GM18520 (cell line): ENCODE measurements around the gene TNFSF12.

Experiments
- ATAC-seq: cut with Tn5 transposase; IDR thresholded peaks from one replicate; pipeline ENCODE4 v1.9.1; 2021; ENCODE audit not compliant: unreplicated experiment

TNFSF12 gene, protein sequence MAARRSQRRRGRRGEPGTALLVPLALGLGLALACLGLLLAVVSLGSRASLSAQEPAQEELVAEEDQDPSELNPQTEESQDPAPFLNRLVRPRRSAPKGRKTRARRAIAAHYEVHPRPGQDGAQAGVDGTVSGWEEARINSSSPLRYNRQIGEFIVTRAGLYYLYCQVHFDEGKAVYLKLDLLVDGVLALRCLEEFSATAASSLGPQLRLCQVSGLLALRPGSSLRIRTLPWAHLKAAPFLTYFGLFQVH

DNA sequence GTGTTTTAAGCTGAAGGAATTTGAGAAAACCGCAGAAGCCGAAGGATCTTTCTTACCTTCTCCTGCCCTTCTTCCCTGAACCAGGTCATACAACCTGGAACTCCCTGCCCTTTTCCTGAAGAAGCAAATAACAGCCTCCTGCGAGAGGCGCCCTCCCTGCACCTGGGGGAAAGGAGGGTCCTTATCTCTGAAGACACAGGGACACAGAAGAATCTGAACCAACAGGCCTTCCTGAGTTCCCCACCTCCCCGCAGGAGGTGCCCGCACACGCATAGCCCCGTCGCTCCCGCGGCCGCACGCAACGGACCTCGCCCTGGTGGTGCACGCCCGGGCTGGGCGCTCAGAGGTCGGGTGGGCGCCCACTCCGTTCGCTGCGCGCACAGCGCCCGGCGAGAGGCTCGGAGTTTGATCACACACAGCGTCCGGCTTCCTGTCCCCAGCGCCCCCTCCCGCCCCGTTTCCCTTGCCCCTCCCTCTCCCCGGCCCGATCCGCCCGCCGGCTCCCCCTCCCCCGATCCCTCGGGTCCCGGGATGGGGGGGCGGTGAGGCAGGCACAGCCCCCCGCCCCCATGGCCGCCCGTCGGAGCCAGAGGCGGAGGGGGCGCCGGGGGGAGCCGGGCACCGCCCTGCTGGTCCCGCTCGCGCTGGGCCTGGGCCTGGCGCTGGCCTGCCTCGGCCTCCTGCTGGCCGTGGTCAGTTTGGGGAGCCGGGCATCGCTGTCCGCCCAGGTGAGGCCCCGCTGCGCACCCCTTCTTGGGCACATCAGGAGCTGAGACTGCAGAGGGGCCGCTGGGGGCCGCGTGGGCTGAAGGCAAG lies at the start of gene TNFSF12:
TNFSF12 (plus strand) TSS at position 474 of the 816 bp plus-strand sequence; CDS start at position 570, 96 bp downstream.
- no peak for ATAC-seq

DNA sequence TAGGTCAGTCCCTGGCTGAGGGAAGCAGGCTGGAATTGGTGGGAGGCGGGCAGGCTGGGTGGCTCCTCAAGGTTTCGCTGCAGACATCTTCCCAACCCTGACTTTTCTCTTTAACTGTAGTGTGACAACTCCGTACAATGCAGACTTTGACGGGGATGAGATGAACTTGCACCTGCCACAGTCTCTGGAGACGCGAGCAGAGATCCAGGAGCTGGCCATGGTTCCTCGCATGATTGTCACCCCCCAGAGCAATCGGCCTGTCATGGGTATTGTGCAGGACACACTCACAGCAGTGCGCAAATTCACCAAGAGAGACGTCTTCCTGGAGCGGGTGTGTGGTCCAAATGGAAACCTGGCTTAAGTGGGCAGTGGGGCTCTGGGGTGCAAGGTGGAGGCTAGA lies 49.7 kb upstream of the TNFSF12 start:
- no peak for ATAC-seq

DNA sequence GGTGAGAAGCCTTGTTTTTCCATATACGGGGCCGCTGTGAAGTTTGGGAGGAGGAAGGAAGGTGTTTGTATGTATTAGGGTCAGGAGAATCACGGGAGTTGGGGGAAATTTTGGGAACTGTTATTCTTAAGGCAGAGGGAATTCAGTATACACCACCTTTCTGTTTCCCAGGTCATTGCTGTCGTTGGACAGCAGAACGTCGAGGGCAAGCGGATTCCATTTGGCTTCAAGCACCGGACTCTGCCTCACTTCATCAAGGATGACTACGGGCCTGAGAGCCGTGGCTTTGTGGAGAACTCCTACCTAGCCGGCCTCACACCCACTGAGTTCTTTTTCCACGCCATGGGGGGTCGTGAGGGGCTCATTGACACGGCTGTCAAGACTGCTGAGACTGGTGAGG lies 47.1 kb upstream of the TNFSF12 start:
- no peak for ATAC-seq

DNA sequence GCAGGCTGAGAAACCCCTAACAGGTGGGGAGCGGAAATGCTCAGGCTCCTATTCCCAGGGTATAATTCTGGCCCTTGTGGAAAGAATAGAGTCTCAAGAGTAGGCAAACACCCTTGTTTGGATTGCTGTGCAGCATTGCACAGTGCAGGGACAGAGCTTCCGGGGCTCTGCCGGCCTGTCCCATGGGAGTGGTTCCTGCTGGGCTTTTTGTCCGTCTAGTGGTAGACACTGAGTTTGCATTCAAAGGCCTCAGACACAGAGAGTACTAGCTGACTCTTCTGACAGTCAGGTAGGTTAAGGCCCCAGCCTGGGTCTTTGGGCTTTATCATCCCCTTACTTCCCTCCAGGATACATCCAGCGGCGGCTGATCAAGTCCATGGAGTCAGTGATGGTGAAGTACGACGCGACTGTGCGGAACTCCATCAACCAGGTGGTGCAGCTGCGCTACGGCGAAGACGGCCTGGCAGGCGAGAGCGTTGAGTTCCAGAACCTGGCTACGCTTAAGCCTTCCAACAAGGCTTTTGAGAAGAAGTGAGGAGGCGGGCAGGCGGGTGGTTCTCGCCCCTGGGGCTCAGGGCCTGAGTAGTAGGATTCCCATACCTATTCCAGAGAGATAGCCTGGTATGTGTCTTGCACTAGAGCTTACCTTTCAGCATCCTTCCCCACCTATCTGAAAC lies 46.5 kb upstream of the TNFSF12 start:
- no peak for ATAC-seq

DNA sequence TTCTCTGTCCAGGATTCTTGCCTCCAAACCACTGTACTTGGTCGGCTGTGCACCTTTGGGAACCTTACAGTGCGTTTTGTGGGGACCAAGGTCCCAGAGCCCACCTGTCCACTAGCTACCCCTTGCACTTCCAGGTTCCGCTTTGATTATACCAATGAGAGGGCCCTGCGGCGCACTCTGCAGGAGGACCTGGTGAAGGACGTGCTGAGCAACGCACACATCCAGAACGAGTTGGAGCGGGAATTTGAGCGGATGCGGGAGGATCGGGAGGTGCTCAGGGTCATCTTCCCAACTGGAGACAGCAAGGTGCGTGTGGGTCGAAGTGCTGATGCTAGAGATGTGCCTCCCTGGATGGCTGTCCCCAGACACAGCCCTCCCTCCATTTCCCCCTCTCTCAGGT lies 45.9 kb upstream of the TNFSF12 start:
- ATAC-seq = no peak

DNA sequence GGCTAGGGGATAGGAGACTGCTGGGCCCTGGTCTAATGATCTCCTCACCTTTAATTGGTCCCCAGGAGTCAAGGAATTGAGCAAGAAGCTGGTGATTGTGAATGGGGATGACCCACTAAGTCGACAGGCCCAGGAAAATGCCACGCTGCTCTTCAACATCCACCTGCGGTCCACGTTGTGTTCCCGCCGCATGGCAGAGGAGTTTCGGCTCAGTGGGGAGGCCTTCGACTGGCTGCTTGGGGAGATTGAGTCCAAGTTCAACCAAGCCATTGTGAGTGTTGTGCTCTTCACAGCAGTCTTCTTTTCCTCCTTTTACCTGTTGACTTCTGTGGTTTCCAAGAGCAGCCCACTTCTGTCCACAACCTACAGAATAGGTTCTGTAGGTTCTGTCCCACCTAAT lies 45.3 kb upstream of the TNFSF12 start:
- no peak for ATAC-seq

DNA sequence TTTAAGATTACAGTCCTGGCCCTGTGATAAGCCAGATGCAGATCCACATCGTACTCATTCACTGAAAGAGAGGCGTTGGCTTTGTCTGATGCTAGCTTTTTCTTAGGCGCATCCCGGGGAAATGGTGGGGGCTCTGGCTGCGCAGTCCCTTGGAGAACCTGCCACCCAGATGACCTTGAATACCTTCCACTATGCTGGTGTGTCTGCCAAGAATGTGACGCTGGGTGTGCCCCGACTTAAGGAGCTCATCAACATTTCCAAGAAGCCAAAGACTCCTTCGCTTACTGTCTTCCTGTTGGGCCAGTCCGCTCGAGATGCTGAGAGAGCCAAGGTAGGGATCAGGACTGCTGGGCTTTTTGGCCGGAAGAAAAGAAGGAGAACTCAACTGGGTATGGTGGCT lies 40.7 kb upstream of the TNFSF12 start:
- no peak for ATAC-seq

DNA sequence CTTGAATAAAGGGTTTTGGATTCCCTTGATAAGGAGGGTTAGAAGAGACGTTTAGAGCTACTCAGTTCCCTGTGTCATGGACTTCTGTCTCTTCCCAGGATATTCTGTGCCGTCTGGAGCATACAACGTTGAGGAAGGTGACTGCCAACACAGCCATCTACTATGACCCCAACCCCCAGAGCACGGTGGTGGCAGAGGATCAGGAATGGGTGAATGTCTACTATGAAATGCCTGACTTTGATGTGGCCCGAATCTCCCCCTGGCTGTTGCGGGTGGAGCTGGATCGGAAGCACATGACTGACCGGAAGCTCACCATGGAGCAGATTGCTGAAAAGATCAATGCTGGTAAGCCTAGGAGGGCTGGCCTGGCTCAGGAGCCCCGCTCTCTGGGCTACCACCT lies 40.0 kb upstream of the TNFSF12 start:
- no peak for ATAC-seq

DNA sequence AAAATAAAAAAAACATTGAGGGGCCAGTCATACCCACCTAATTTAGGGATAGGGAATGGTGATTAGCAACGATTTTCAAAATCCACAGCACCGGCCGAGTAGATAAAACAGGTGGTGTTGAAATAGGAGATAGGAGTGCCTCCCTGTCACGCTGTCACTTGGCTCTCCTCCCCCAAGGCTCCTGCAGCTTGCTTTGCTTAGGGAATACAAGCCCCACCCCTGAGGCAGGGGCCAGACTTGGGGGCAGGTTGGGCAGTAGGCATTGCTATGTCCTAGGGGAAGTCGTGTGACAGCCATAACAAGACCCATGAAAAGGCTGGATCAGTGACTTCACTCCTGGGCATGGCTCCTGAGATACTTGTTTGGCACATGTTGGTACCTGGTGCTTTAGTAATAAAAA lies 38.9 kb upstream of the TNFSF12 start:
- ATAC-seq = no peak

DNA sequence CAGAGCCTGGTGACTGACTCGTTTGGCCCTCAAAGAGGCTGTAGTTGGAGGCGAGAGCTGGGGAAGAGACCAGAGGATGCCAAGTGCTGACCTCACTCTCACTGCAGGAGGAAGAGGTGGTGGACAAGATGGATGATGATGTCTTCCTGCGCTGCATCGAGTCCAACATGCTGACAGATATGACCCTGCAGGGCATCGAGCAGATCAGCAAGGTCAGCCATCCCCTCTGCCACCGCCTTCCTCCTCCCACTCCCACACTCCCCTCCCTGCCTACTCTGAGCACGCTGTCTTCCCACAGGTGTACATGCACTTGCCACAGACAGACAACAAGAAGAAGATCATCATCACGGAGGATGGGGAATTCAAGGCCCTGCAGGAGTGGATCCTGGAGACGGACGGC lies 37.8 kb upstream of the TNFSF12 start:
- ATAC-seq = no peak

DNA sequence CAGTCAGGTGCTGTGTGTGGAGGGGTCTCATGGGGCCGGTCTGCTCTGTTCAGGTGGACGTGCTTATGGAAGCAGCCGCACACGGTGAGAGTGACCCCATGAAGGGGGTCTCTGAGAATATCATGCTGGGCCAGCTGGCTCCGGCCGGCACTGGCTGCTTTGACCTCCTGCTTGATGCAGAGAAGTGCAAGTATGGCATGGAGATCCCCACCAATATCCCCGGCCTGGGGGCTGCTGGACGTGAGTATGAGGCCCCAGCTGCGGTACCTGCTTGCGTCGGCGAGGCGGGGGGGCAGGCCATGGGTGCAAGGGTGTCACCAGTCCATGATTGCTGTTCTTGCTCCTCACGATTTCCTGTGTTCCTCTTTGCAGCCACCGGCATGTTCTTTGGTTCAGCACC lies 36.8 kb upstream of the TNFSF12 start:
- no peak for ATAC-seq

DNA sequence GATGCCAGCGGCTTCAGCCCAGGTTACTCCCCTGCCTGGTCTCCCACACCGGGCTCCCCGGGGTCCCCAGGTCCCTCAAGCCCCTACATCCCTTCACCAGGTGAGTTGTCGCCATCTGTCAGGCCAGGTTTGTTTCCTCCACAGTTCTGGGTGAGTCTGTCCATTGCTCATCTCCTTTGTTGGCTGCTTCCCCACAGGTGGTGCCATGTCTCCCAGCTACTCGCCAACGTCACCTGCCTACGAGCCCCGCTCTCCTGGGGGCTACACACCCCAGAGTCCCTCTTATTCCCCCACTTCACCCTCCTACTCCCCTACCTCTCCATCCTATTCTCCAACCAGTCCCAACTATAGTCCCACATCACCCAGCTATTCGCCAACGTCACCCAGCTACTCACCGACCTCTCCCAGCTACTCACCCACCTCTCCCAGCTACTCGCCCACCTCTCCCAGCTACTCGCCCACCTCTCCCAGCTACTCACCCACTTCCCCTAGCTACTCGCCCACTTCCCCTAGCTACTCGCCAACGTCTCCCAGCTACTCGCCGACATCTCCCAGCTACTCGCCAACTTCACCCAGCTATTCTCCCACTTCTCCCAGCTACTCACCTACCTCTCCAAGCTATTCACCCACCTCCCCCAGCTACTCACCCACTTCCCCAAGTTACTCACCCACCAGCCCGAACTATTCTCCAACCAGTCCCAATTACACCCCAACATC lies 35.9 kb upstream of the TNFSF12 start:
- ATAC-seq = no peak

DNA sequence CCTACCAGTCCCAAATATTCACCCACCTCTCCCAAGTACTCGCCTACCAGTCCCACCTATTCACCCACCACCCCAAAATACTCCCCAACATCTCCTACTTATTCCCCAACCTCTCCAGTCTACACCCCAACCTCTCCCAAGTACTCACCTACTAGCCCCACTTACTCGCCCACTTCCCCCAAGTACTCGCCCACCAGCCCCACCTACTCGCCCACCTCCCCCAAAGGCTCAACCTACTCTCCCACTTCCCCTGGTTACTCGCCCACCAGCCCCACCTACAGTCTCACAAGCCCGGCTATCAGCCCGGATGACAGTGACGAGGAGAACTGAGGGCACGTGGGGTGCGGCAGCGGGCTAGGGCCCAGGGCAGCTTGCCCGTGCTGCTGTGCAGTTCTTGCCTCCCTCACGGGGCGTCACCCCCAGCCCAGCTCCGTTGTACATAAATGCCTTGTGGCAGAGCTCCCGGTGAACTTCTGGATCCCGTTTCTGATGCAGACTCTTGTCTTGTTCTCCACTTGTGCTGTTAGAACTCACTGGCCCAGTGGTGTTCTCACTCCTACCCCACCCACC lies 34.9 kb upstream of the TNFSF12 start:
- ATAC-seq = no peak

DNA sequence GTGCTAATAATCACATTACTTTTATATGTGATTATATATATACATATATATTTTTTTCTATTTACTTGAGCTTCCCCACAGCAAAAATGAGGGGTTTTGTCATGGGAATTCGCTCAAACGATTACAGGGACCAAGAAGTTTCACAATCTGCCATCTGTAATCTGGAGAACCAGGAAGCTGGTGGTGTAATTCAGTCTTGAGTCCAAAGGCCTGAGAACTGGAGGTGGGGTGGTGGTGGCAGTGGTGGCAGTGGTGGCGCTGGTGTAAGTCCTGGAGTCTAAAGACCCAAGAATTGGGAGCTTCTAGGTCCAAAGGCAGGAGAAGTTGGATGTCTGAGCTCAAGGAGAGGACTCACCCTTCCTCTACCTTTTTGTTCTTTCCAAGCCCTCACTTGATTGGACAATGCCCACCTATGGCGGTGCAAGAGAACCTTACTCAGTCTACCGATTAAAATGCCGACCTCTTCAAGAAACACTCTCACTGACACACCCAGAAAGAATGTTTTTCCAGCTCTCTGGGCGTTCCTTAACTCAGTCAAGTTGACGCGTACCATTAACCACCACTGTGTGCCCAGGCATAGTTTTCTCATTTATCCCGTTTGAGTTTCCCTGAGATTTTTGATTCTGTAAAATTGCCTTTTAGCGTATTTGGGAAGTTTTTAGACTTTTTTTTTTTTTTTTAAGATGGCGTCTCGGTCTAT lies 32.8 kb upstream of the TNFSF12 start:
- no peak for ATAC-seq

DNA sequence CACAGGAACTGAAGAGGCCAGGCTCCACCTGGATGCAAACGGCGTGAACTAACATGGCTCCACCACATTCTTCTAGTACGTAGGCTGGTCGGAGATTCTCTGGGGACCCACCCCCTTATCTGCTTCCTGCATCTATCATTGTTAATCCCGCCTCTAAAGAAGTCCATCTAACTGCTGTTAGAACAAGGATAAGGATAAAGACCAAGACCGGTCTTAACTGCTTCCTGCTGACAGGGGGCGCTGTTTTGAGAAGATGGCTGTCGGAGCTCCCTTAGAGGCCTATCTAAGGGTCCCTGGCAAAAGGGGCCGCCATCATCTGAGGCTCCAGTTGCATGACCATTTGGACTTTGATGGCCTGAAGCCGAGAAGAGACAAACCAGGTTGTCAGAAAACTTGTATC lies 25.8 kb upstream of the TNFSF12 start:
- ATAC-seq = no peak

DNA sequence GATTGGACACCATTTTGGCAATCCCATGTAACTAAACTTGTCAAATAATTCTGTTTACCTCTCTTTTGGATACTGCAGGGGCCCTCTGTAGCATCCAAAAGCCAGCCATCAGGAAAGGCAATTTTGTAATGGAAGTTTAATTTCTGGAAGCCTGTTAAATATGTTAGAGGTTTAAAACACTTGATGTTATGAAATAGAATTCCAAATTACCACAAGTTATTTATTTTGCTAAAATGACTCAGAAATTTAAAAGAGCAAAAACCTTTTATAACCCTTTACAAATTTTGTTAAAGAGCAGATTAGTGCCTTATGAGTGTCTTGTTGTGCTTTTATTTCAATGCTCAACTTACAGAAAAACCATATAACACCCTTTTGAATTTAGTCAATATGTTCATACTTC lies 20.0 kb upstream of the TNFSF12 start:
- ATAC-seq = no peak

DNA sequence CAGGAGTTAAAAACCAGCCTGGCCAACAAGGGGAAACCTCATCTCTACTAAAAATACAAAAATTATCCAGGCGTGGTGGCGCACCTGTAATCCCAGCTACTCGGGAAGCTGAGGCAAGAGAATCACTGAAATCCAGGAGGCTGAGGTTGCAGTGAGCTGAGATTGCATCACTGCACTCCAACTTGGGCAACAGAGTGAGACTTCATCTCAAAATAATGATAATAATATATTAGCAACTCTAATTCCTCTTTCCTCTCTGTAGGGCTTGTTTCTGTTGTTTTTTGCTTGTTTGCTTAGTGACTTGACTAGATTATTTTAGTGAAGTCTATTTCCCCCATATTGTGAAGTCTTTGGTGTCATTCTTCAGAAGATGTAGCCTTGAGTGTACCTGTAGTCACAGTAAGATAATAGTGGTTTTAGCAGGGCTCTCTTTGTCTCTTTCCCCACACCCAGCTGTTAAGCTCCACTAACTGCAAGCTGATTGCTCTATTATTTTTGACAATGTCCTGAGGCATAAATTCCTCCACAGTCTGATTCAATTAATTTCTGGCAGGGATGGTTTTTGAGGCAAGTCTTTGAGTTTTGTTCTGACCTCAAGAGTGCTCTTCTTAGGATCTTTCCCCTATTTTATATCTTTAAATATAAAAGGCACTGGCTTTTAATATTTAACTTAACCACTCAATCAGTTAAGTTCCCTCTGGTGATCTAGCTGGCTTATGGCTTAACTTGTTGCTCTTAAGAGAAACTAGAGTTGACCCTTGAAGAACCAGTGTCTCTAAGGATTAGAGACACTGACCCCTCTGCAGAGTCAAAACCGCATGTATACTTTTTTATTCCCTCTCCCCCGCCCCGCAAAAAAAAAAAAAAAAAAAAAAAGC lies 18.6 kb upstream of the TNFSF12 start:
- no peak for ATAC-seq

DNA sequence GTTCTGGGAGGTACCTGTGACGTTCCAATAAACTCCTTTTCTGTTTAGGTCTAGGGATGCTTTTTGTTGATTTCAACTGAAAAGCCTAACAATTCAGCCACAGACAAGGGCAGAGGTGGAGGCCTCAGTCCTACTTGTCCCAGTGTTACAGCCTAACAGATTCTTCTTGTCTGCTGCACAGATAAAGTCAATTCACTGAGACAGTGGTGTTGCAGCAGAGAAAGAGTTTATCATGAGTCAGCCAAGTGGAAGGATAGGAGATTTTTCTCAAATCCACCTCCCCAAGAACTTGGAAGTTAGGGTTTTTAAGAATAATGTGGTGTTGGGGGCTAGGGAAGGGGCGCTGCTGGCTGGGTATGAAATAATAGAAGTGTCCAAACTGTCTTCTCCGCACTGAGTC lies 10.8 kb upstream of the TNFSF12 start:
- ATAC-seq = no peak

DNA sequence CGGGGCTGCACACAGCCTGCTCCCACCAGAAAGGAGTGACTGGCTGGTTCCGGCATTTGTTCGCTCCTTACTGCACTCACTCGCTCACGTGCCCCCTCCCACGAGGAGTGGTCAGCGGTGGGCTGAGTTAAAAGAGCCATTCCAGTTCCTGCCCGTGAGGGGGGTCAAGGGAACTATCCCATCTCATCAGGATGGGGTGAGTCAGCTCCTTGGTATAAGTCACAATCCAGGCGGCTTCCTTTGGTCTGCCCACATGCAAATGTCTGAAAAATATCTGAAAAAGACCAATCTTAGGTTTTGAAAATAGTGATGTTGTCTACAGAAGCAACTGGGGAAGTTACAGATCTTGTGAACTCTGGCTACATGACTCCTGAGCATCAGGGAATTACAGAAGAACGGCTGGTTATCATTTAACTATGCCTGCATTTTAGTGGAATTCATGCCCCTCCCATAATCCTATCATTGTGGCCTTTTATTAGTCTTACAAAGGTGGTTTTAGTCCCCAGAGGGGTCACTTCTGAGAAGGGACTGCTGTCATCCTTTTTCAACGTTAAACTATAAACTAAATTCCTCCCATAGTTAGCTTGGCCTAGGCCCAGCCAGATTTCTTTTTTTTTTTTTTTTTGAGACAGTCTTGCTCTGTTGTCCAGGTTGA lies 9.8 kb upstream of the TNFSF12 start:
- no peak for ATAC-seq
